HS-27A (cell line): ENCODE measurements around the gene ACP7.
"Not testable (repeated sequence)": the region's sequence is repeated elsewhere in the genome, so short reads cannot be mapped to it uniquely, and the experiment has no call there.

Source experiments
- DNase-seq: peaks from one replicate; pipeline ENCODE4 v3.0.0-alpha.2; 2012; ENCODE audit warnings: low read depth, missing footprints

The ACP7 gene

DNA sequence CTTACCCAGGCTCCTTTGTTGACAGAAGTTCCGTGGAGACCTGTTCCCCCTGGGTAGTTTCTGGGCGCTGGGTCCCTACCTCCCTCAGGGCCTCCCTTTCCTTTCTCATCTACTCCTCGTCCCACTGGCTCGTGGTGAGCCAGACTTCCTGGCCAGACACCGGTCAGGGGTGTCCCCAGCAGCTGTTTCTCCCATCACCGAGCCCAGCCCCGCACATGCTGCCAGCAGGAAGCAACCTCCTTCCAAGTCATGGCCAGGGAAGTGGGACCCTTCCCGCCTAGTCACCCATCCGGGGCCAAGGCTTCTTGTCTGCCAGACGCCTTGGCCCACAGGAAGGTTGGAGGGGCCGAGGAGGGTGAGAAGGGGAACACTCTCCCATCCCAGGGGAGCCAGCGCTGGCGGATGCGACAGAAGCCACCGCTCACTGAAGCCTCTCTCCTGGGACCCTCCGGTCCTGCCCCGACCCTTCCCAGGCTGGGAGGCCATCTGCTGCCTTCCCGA is 47.1 kb downstream of the ACP7 start:
- DNase-seq, result no peak

DNA sequence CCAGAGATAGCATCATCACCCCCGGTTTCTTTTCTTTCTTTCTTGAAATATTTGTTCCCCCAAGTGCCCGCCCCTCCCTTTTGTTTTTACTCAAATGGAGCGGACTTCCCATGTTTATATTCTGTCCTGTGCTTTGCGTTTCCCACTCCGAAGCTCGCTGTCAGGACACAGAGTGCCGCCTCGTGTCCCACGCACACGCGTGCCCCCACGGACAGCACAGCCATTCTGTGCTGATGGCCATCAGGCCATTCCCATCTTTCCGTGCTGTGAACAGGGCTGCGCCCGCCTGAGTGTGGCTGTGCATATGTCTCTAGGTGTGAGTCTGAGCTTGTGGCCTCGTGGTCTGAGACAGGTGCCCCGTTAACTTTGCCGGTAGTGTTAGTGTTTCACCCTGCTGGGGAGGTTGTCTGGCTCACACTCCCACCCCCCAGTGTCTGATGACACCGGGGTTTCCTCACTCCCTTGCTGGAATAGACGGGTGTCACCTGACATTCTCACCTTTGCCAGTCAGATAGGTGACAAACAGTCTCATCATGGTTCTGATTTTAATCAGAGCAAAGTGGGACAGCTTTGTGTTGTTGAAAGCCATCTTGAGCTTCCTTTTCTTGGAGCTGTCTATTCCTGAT is 48.3 kb downstream of the ACP7 start:
- DNase-seq, result no peak

DNA sequence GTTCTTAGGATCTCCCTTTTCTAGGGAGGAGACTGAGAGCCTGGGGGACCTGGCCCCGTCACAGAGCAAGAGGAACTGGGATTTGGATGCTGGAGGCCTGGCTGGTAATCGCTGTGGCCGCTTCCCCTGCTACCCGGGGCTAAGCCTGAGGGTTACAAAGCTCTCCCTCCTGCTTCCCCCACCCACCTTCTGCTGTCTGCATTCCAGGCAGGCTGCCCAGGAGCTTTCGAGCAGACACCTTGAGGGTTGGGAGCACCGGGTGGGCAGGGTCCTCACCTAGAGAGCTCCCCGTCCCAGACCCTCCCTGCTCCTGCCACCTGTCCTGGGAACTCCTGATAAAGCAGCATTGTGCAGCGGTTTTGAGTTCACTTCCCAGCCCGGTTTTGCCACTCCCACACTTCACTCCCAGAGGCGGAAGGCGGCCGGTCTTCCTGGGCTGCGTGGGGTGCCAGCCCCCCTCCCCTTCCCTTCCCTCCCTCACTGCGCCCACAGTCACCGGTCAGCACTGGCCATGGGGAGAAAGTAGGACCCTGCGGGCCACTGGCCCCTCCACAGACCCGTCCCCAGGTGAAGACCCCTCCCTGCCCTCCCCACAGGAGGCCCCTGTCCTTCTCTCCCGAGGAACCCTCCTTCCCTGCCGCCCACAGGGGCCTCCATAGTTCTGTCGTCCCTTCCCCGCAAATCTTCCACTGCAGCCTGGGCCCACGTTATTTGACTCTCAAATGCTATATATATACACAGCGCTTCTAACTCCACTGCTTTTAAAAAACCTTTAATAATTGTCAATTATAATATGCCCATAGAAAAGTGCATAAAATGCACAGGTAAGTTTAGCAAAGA is 49.5 kb downstream of the ACP7 start:
- no peak for DNase-seq

DNA sequence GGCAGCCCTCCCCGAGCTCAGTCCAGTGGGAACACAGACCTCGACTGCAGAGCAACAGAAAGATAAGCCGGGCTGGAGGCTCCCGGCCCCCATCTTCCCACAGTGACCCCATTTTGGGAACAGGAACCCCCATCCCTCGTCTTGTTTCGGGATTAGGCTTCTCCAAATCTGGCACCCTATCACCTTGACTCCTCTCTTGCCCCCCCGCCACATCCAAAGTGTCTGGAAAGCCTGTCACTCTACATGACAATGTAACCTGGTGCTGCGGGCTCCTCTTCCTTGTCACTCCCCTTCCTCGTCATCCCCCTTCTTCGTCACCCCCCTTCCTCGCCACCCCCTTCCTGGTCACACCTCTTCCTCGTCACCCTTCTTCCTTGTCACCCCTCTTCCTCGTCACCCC is 51.5 kb downstream of the ACP7 start:
- no peak for DNase-seq

- no peak for DNase-seq
Observed at GRCh38 chr19:39136225-39136940, 52.2 kb downstream of the ACP7 start.

- no peak for DNase-seq
Observed at GRCh38 chr19:39137131-39137530, 53.0 kb downstream of the ACP7 start.

DNA sequence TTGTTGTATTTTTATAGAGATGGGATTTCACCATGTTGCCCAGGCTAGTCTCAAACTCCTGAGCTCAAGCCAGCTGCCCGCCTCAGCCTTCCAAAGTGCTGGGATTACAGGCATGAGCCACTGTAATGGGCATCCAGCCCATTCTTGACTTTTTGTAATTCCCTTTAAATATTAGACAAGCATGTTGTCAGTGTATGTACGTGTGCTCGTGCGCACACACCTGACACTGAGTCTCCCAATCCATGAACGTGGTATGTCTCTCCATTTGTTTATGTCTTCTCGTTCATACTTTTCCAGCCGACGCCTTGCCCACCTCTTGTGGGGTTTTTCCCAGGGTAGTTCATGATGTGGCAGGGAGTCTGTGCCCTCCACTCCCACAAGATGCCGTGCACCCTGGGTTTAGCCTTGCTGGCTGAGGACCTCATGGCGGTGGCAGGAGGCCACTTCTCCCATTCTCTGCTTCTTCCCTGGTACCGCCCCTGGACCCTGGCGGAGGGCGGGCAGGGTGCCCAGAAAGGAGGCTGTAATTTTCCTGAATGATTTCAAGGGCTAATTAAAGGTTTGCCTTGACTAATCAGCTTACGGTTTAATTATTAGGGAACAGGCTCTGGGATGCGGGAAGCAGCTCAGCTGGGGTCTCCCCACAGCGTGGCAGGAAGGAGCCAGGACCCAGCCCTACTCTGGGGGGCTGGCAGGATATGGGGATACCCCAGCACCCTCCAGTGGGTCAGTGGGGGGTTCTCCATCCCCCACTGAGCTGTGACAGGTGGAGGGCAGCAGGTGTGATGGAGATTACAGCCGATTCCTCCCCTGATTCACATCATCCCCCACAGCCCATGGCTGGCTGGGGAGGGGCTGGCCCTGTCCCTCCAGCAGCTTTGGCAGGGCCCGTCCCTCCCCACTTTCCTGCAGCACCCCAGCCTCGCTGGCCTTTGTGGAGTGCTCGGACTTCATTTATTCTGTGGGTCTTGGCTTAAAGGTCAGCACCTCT is 54.3 kb downstream of the ACP7 start:
- DNase-seq, result no peak

DNA sequence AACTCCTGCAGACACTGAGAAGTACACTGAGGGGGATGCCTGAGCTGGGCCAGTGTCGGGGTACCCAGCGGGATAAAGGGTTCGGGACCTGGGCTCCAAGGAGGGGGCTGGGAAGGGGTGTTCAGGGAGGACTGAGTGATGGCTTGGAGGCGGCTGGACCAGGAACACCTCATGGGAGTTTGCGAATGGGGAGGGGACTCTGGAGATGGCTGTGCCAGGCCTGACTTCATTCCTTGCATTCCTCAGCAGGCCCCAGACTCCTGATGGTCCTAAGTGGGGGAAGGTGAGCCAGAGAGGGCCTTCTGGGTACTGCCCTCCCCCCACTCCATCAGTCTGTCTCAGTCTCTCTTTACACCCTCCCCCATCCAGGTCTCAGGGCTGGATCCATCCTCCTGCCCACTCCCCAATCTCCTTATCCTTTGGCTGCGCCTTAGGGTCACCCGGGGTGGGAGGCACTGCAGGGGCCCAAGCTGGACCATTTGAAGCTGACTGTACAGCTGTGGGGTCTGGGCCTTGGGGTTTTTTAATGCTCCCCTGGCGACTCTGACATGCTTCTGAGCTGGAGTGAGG is 55.2 kb downstream of the ACP7 start:
- no peak for DNase-seq

- no peak for DNase-seq
Observed at GRCh38 chr19:39139971-39140453, 55.8 kb downstream of the ACP7 start.

DNA sequence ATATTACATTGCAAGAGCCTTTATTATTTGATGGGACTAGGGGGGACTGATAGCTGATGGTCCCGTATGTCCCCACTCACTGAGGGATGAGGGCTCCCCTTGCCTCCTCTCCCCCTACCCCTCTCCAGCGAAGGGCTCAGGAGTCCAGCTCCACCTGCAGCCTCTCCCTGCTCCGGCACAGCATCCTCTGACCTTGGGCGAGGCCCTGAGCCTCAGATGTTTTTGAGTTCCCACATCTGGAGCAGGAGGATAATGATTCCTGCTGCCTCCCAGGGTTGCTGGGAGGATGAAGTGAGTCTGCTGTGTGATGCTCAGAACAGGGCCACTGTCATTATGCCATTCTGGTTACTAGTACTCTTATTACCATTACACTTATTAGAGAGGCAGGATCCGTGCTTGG is 56.4 kb downstream of the ACP7 start:
- no peak for DNase-seq

- no peak for DNase-seq
Observed at GRCh38 chr19:39141929-39142328, 57.8 kb downstream of the ACP7 start.

DNA sequence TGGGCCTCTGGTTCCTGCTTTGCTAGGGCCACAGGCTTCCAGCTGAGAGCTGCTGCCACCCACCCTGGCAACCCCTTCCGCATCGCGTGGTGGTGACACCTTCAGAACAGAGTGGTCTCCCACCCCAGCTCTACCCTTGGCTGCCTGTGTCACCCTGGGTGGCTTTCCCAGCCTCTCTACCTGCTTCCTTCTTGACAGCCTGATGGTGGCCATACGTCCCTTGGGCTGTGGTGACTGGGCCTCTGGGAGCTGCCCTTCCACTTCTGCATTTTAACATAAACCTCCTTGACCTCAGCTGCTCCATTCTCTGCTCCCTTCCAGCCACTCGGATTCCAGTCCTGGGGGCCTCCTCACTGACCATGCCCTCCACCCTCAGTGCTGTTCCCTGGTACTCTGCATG is 58.5 kb downstream of the ACP7 start:
- DNase-seq, result no peak

GRCh38 chr19:39143757-39144289 is 59.7 kb downstream of the ACP7 start:
- not testable (repeated sequence) for DNase-seq

- DNase-seq, result no peak
Observed at GRCh38 chr19:39144290-39145071, 60.3 kb downstream of the ACP7 start.

- no peak for DNase-seq
Observed at GRCh38 chr19:39145180-39145953, 61.2 kb downstream of the ACP7 start.

DNA sequence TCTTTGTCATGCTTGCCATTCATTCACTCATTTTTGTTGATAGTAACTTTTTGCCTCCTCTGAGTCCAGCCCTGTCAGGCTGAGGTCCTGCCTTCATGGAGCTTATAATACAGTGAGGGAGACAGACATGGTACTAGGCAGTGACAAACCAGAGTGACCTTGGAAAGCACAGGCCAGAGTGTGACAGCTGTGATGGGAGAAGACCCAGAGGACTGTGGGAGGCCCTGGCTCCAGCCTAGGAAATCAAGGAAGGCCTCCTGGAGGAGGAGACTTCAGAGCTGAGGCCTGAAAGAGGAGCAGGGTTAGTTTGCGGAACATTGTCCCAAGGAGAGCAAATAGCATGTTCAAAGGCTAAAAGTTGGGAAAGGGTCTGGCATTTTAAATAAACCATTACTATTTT is 61.9 kb downstream of the ACP7 start:
- no peak for DNase-seq

- no peak for DNase-seq
Observed at GRCh38 chr19:39146686-39147450, 62.7 kb downstream of the ACP7 start.

GRCh38 chr19:39147480-39147879 is 63.3 kb downstream of the ACP7 start:
- no peak for DNase-seq
